SK-N-SH treated with all-trans-retinoic acid at 6 μM for 48 hours (cell line): ENCODE results near the gene ENO4.

Source experiments
- ARNTL ChIP-seq: fragments of 450-650 bp; formaldehyde crosslinking; IDR thresholded peaks from 2 replicates; pipeline ENCODE4 v1.5.0; 2020; ENCODE audit warnings: low read depth, mild to moderate bottlenecking, moderate library complexity, borderline replicate concordance
- BACH2 ChIP-seq: fragments of 250-450 bp; sonication (Bioruptor Pico); IDR thresholded peaks from 2 replicates; pipeline ENCODE4 v1.9.0; 2021; ENCODE audit warnings: mild to moderate bottlenecking, borderline replicate concordance
- ESRRG ChIP-seq: fragments of 250-450 bp; sonication (Bioruptor Pico); IDR thresholded peaks from 2 replicates; pipeline ENCODE4 v1.6.1; 2021; ENCODE audit warnings: mild to moderate bottlenecking
- PATZ1 ChIP-seq: fragments of 250-450 bp; sonication (Bioruptor Pico); IDR thresholded peaks from 2 replicates; pipeline ENCODE4 v1.8.0; 2020; ENCODE audit warnings: mild to moderate bottlenecking, moderate library complexity, borderline replicate concordance
- RARB ChIP-seq: fragments of 250-450 bp; sonication (Bioruptor Pico); IDR thresholded peaks from 2 replicates; pipeline ENCODE4 v1.8.0; 2021; ENCODE audit warnings: mild to moderate bottlenecking, moderate library complexity
- SNAI2 ChIP-seq: fragments of 250-450 bp; sonication (Bioruptor Pico); IDR thresholded peaks from 2 replicates; pipeline ENCODE4 v1.5.0; 2020; ENCODE audit warnings: mild to moderate bottlenecking, moderate library complexity
- TOX ChIP-seq: fragments of 250-450 bp; sonication (Bioruptor Pico); IDR thresholded peaks from 2 replicates; pipeline ENCODE4 v1.8.0; 2021; ENCODE audit warnings: mild to moderate bottlenecking, moderate library complexity, borderline replicate concordance
- ZC3H10 ChIP-seq: fragments of 250-450 bp; sonication (Bioruptor Pico); IDR thresholded peaks from 2 replicates; pipeline ENCODE4 v1.5.1; 2021; ENCODE audit warnings: mild to moderate bottlenecking, moderate library complexity
- ZFP30 ChIP-seq: fragments of 450-650 bp; formaldehyde crosslinking; IDR thresholded peaks from 2 replicates; pipeline ENCODE4 v1.5.0; 2022; ENCODE audit warnings: mild to moderate bottlenecking, moderate library complexity
- ZNF70 ChIP-seq: fragments of 450-650 bp; formaldehyde crosslinking; IDR thresholded peaks from 2 replicates; pipeline ENCODE4 v1.5.0; 2020; ENCODE audit warnings: mild to moderate bottlenecking, moderate library complexity
- ZNF8 ChIP-seq: fragments of 450-650 bp; formaldehyde crosslinking; IDR thresholded peaks from 2 replicates; pipeline ENCODE4 v1.5.0; 2020; ENCODE audit warnings: mild to moderate bottlenecking, moderate library complexity

- no peak for TF ChIP-seq PATZ1 (CRISPR knock-in tag)
- no peak for TF ChIP-seq ZFP30
- no peak for TF ChIP-seq ZNF70 (CRISPR knock-in tag)
- no peak for TF ChIP-seq SNAI2 (CRISPR knock-in tag)
- TF ChIP-seq ESRRG = no peak
- no peak for TF ChIP-seq TOX (CRISPR knock-in tag)
- TF ChIP-seq ARNTL (CRISPR knock-in tag) = no peak
- no peak for TF ChIP-seq RARB (CRISPR knock-in tag)
- no peak for TF ChIP-seq BACH2 (CRISPR knock-in tag)
- no peak for TF ChIP-seq ZNF8 (CRISPR knock-in tag)
- no peak for TF ChIP-seq ZC3H10
These were observed 32.1 kb upstream of the ENO4 start for GRCh38 chr10:116817178-116817577.
